HepG2 (cell line): ENCODE results near the gene NPC1. TPM values are rescaled to one million over a fixed set of nuclear protein-coding genes. Genes with fewer than 3 reads are reported as not detected.

Experiments used
- CEBPB ChIP-seq: IDR thresholded peaks from 2 replicates; pipeline ENCODE4 v1.6.1; 2011; ENCODE audit warnings: low read depth, low read length, improper control_type of control experiment, borderline replicate concordance
- ETV6 ChIP-seq: sonication (generic); formaldehyde crosslinking; conservative IDR thresholded peaks from 2 replicates; pipeline ENCODE4 v1.4.0; 2020; ENCODE audit warnings: missing genetic modification reagents
- GATAD2A ChIP-seq: IDR thresholded peaks from 2 replicates; pipeline ENCODE4 v1.6.1; 2016
- KDM6A ChIP-seq: IDR thresholded peaks from 2 replicates; pipeline ENCODE4 v1.6.1; 2016; ENCODE audit warnings: low read depth
- RARA ChIP-seq: IDR thresholded peaks from 2 replicates; pipeline ENCODE4 v1.6.1; 2016; ENCODE audit warnings: missing genetic modification reagents, missing compliant biosample characterization
- SALL1 ChIP-seq: sonication (generic); formaldehyde crosslinking; IDR thresholded peaks from 2 replicates; pipeline ENCODE4 v1.8.0; 2022; ENCODE audit warnings: mild to moderate bottlenecking, missing genetic modification reagents
- ZNF773 ChIP-seq: sonication (generic); formaldehyde crosslinking; IDR thresholded peaks from 2 replicates; pipeline ENCODE4 v1.4.0; 2020; ENCODE audit warnings: missing genetic modification reagents, borderline replicate concordance
- ZNF816 ChIP-seq: sonication (generic); formaldehyde crosslinking; IDR thresholded peaks from 2 replicates; pipeline ENCODE4 v1.8.0; 2022; ENCODE audit warnings: missing genetic modification reagents, mild to moderate bottlenecking, borderline replicate concordance
- polyA plus RNA-seq, 8 experiments: library from polyadenylated mRNA; depleted of rRNA in 3 of 8; stranded (reverse) in 7 of 8; unstranded in 1 of 8; fragments of >200 nt; fragmentation: Illumina TruSeq in 4 of 8; extraction: Trizol in 4 of 8; gene quantifications; 2 replicates each; pipeline versions ENCODE4 v1.2.1 to v1.2.3, GENCODE V29; 2011 to 2016; ENCODE audit warnings: low read depth in 4 of 8, missing spikeins in 1 of 8, mixed read lengths in 1 of 8; ENCODE audit not compliant: insufficient read depth in 1 of 8
- total RNA-seq, 5 experiments: library from RNA; depleted of rRNA; stranded (reverse); fragments of >200 nt; fragmentation: Illumina TruSeq; extraction: Trizol; gene quantifications; 2 replicates each; pipeline ENCODE4 v1.2.3, GENCODE V29; 2016; ENCODE audit warnings: low read depth in 1 of 5
- TF ChIP-seq, protein P1 (sequence below): IDR thresholded peaks from 2 replicates; pipeline ENCODE4 v1.6.1; 2018; ENCODE audit warnings: missing genetic modification reagents, mild to moderate bottlenecking, missing compliant biosample characterization
- TF ChIP-seq, protein P2 (sequence below): sonication (generic); formaldehyde crosslinking; IDR thresholded peaks from 2 replicates; pipeline ENCODE4 v1.4.0; 2020; ENCODE audit warnings: missing genetic modification reagents, borderline replicate concordance
- TF ChIP-seq, protein P3 (sequence below): IDR thresholded peaks from 2 replicates; pipeline ENCODE4 v1.6.1; 2016; ENCODE audit warnings: low read depth, control low read depth
- TF ChIP-seq, protein P4 (sequence below): sonication (generic); formaldehyde crosslinking; IDR thresholded peaks from 2 replicates; pipeline ENCODE4 v1.5.1; 2020; ENCODE audit warnings: mild to moderate bottlenecking, missing genetic modification reagents, borderline replicate concordance
- TF ChIP-seq, protein P5 (sequence below): sonication (generic); formaldehyde crosslinking; IDR thresholded peaks from 2 replicates; pipeline ENCODE4 v1.4.0; 2020; ENCODE audit warnings: mild to moderate bottlenecking, missing genetic modification reagents
- TF ChIP-seq, protein P6 (sequence below), 2 experiments: sonication (generic) in 1 of 2; formaldehyde crosslinking in 1 of 2; IDR thresholded peaks; 2 replicates each; pipeline versions ENCODE4 v1.4.0 to v1.6.1; 2018 to 2020; ENCODE audit warnings: missing genetic modification reagents in 2 of 2, borderline replicate concordance in 1 of 2, low read depth in 1 of 2, mild to moderate bottlenecking in 1 of 2, missing biosample characterization in 1 of 2
- TF ChIP-seq, protein P7 (sequence below): sonication (generic); formaldehyde crosslinking; IDR thresholded peaks from 2 replicates; pipeline ENCODE4 v1.4.0; 2020; ENCODE audit warnings: missing genetic modification reagents

NPC1 gene
- total and polyA plus RNA-seq, 2 of the 13 experiments (the other 11 are each of a cell fraction or from before 2014, with no cell fraction given): 46.5 to 114 TPM

DNA sequence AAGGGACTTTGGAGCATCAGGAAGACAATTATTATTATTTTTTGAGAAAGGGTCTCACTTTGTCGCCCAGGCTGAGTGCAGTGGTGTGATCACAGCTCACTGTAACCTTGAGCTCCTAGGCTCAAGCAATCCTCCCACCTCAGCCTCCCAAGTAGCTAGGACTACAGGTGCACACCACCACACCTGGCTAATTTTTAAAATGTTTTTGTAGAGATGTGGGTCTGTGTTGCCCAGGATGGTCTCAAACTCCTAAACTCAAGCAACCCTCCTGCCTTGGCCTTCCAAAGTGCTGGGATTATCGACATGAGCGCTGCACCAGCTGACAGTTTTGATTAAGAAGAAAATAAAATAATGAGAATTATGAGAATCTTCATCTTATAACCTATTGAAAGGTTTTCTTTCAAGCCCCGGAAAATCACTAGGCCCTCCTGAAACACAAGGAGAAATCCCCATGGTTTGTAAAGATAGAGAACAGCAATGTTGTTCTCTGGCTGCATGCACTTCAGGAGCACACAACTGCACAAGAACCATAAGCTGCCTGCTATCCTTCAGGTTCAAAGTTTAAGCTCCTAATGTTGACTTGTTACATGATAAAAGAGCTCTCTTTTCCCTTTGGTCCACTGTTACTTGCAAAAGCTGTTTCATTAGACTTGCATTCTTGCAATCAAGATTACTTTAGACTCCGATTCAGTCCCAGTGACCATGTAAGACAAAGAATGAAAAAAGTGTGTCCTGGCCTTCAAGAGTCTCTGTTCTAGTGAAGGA is 16.8 kb downstream of the NPC1 start (continued):
- TF ChIP-seq, protein P1, sequence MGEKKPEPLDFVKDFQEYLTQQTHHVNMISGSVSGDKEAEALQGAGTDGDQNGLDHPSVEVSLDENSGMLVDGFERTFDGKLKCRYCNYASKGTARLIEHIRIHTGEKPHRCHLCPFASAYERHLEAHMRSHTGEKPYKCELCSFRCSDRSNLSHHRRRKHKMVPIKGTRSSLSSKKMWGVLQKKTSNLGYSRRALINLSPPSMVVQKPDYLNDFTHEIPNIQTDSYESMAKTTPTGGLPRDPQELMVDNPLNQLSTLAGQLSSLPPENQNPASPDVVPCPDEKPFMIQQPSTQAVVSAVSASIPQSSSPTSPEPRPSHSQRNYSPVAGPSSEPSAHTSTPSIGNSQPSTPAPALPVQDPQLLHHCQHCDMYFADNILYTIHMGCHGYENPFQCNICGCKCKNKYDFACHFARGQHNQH (CRISPR knock-in tag): no peak
- peak; percentile 84 for TF ChIP-seq GATAD2A (CRISPR knock-in tag)
- TF ChIP-seq ZNF816: no peak
- 0 out of 2 replicates have a peak, but pooled peaks have one; percentile 52 for TF ChIP-seq KDM6A (CRISPR knock-in tag)
- TF ChIP-seq, protein P2, sequence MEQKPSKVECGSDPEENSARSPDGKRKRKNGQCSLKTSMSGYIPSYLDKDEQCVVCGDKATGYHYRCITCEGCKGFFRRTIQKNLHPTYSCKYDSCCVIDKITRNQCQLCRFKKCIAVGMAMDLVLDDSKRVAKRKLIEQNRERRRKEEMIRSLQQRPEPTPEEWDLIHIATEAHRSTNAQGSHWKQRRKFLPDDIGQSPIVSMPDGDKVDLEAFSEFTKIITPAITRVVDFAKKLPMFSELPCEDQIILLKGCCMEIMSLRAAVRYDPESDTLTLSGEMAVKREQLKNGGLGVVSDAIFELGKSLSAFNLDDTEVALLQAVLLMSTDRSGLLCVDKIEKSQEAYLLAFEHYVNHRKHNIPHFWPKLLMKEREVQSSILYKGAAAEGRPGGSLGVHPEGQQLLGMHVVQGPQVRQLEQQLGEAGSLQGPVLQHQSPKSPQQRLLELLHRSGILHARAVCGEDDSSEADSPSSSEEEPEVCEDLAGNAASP: peak; percentile 67; the same call in 1 of the 2 replicates
- TF ChIP-seq RARA: peak; percentile 71
- TF ChIP-seq, protein P3, sequence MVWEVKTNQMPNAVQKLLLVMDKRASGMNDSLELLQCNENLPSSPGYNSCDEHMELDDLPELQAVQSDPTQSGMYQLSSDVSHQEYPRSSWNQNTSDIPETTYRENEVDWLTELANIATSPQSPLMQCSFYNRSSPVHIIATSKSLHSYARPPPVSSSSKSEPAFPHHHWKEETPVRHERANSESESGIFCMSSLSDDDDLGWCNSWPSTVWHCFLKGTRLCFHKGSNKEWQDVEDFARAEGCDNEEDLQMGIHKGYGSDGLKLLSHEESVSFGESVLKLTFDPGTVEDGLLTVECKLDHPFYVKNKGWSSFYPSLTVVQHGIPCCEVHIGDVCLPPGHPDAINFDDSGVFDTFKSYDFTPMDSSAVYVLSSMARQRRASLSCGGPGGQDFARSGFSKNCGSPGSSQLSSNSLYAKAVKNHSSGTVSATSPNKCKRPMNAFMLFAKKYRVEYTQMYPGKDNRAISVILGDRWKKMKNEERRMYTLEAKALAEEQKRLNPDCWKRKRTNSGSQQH (CRISPR knock-in tag): no peak
- TF ChIP-seq CEBPB: peak; percentile 30; the same call in 1 of the 2 replicates
- TF ChIP-seq, protein P4, sequence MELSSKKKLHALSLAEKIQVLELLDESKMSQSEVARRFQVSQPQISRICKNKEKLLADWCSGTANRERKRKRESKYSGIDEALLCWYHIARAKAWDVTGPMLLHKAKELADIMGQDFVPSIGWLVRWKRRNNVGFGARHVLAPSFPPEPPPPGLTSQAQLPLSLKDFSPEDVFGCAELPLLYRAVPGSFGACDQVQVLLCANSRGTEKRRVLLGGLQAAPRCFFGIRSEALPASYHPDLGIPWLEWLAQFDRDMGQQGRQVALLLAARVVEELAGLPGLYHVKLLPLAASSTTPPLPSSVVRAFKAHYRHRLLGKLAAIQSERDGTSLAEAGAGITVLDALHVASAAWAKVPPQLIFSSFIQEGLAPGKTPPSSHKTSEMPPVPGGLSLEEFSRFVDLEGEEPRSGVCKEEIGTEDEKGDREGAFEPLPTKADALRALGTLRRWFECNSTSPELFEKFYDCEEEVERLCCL (CRISPR knock-in tag): no peak
- TF ChIP-seq, protein P5, sequence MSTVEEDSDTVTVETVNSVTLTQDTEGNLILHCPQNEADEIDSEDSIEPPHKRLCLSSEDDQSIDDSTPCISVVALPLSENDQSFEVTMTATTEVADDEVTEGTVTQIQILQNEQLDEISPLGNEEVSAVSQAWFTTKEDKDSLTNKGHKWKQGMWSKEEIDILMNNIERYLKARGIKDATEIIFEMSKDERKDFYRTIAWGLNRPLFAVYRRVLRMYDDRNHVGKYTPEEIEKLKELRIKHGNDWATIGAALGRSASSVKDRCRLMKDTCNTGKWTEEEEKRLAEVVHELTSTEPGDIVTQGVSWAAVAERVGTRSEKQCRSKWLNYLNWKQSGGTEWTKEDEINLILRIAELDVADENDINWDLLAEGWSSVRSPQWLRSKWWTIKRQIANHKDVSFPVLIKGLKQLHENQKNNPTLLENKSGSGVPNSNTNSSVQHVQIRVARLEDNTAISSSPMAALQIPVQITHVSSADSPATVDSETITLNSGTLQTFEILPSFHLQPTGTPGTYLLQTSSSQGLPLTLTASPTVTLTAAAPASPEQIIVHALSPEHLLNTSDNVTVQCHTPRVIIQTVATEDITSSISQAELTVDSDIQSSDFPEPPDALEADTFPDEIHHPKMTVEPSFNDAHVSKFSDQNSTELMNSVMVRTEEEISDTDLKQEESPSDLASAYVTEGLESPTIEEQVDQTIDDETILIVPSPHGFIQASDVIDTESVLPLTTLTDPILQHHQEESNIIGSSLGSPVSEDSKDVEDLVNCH (CRISPR knock-in tag): no peak
- TF ChIP-seq SALL1 (CRISPR knock-in tag): peak; percentile 33; the same call in 1 of the 2 replicates
- no peak for TF ChIP-seq ZNF773 (CRISPR knock-in tag)
- no peak for TF ChIP-seq ETV6
- TF ChIP-seq, protein P6, sequence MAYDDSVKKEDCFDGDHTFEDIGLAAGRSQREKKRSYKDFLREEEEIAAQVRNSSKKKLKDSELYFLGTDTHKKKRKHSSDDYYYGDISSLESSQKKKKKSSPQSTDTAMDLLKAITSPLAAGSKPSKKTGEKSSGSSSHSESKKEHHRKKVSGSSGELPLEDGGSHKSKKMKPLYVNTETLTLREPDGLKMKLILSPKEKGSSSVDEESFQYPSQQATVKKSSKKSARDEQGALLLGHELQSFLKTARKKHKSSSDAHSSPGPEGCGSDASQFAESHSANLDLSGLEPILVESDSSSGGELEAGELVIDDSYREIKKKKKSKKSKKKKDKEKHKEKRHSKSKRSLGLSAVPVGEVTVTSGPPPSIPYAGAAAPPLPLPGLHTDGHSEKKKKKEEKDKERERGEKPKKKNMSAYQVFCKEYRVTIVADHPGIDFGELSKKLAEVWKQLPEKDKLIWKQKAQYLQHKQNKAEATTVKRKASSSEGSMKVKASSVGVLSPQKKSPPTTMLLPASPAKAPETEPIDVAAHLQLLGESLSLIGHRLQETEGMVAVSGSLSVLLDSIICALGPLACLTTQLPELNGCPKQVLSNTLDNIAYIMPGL (CRISPR knock-in tag; IDR thresholded peaks at IDR 0.05; ENCODE audit: borderline replicate concordance in 1 of 2, low read depth in 1 of 2): no peak
- TF ChIP-seq, protein P7, sequence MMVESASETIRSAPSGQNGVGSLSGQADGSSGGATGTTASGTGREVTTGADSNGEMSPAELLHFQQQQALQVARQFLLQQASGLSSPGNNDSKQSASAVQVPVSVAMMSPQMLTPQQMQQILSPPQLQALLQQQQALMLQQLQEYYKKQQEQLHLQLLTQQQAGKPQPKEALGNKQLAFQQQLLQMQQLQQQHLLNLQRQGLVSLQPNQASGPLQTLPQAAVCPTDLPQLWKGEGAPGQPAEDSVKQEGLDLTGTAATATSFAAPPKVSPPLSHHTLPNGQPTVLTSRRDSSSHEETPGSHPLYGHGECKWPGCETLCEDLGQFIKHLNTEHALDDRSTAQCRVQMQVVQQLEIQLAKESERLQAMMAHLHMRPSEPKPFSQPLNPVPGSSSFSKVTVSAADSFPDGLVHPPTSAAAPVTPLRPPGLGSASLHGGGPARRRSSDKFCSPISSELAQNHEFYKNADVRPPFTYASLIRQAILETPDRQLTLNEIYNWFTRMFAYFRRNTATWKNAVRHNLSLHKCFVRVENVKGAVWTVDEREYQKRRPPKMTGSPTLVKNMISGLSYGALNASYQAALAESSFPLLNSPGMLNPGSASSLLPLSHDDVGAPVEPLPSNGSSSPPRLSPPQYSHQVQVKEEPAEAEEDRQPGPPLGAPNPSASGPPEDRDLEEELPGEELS (CRISPR knock-in tag): peak; percentile 61
